HG02678 (cell line): ENCODE measurements around the gene MAP6D1.

Experiments used
- ATAC-seq: cut with Tn5 transposase; IDR thresholded peaks from one replicate; pipeline ENCODE4 v1.9.1; 2021; ENCODE audit warnings: mild to moderate bottlenecking, moderate library complexity; ENCODE audit not compliant: unreplicated experiment

MAP6D1 gene

DNA sequence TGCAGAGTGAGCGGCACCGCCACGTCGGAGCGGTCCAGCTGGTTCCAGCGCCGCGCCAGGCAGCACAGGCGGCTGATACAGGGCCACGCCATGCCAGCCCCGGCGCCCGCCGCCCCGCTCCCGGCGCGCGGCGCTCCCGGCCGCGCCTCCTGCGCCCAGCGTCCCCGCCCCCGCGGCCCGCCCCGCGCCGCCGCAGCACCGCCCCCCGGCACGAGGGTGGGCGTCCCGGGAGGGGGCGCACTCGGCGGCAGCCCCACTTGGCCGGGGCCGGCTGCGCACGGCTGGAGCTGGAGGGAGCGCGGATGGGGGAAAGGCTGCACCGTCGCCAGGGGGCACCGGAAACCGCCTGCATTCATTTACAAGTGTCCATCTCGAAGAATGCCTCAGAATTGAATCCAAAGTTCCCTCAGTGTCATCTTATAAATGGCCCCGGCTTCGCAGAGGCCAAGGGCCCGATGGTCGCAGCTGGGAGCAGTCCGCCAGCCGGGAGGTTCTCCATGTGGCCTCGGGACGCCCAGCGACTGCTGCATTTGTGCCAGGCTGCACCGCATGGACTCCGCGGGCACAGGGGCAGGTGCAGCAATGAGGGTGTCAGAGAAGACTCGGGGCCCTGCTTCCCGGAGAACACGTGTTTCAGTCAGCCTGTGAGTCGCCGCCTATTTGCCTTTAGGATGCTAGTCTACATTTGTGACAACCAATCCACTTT lies at the start of gene MAP6D1:
Gene MAP6D1 (minus strand): TSS at position 122 of the 706 bp plus-strand sequence. CDS start 30 bp downstream, at position 92.
- peak; percentile 57 for ATAC-seq

DNA sequence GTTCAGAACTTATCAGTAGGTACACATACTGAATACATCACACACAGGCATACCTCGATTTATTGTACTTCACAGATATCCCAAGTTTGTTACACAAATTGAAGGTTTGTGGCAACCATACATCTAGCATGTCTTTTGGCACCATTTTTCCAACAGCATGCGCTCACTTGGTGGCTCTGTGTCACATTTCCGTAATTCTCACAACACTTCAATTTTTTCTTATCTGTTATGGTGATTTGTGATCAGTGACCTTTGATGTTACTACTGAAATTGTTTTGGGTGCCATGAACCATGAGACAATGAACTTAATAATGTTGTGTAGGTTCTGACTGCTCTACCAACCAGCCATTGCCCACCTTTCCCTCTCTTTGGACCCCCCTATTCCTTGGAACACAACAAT lies 48.5 kb upstream of the MAP6D1 start:
- no peak for ATAC-seq

GRCh38 chr3:183871541-183871940 lies 46.2 kb upstream of the MAP6D1 start:
- no peak for ATAC-seq

- no peak for ATAC-seq
Observed at GRCh38 chr3:183870563-183870962, 45.2 kb upstream of the MAP6D1 start.

DNA sequence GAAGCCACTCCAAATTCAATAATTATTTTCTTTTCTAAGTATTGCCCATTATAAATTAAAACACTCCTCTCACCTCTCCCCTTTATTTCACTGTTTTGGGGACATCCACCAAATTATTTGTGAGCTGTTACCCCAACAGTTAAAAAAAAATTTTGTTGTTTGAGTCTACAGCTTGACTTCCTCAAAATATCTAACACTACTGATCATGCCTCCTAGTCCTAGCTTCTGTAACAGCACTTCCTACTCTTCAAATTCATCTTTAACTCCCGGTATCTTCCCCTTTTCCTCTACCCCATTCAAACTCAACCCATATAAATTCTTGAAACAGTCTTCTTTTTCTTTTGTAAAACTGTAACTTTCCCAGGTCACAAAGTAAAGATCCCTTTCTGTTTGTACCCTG lies 43.4 kb upstream of the MAP6D1 start:
- no peak for ATAC-seq

DNA sequence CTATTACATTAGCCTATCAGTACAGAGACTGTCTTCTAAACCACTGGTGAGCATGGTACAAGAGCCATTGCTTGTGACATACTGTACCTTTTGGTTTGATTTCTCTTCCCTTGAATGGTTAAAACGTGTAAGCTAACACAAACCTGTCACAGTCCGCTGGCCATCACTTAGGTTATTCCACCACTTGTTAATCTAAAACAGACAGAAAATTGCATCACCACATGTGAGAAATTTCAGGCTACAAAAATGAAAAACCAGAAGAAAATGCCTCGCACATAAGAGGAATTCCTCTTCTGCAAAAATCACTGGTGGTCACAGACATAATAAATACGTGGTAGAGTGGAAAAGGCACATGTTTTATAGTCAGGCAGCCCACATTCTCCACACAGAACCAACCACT lies 37.2 kb upstream of the MAP6D1 start:
- peak; percentile 44 for ATAC-seq

DNA sequence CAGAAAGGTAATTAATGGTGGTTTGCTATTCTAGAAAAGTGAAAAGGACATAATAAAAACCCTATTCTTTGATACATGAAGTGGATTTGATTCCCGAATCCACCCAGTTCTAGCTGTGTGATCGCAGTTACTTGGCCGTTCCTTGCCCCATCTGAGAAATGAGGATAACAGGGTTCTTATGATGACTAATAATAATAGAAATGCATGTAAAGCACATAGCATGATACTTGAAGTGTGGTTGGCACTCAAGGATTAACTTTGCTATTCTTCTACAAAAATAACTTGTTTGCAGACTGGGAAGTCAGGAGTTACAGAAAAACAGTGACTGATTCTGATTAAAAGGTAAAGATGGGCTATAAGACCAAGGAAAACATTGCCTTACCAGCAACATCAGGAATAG lies 32.5 kb upstream of the MAP6D1 start:
- no peak for ATAC-seq

GRCh38 chr3:183854318-183855035 lies 29.1 kb upstream of the MAP6D1 start:
- ATAC-seq, result no peak

GRCh38 chr3:183845608-183846288 lies 20.4 kb upstream of the MAP6D1 start:
- ATAC-seq, result no peak

DNA sequence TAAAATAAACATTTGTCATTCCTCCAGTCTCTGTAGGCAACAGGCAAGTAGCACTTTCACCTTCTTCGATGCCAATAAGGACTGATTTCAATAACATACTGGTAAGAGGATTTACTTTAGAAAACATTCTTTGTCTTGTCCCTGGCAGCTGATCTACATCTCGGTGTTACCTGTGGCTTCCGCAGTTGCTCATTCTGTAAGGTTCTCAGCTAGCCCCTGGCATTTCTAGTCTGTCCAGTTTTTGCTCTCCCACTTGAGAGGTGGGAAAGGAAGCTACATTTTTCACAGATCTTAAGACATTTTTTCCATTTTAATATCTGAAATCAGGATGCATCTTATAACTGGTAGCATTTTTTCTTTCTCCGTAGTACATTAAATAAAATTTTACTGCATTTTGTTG lies 19.7 kb upstream of the MAP6D1 start:
- no peak for ATAC-seq

GRCh38 chr3:183844606-183845005 lies 19.2 kb upstream of the MAP6D1 start:
- no peak for ATAC-seq

DNA sequence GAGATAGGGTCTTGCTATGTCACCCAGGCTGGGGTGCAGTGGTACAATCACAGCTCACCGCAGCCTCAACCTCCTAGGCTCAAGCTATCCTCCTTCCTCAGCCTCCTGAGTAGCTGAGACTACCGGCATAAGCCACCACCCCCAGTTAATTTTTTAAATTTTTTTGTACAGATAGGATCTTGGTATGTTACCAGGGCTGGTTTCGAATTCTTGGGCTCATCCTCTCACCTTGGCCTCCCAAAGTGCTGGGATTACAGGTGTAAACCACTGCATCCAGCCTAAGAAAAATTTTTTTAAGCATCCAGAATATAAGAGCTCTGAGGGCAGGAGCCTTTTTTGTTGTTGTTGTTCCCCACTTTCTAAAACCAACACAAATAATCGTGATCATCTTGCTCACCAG lies 14.4 kb upstream of the MAP6D1 start:
- no peak for ATAC-seq

DNA sequence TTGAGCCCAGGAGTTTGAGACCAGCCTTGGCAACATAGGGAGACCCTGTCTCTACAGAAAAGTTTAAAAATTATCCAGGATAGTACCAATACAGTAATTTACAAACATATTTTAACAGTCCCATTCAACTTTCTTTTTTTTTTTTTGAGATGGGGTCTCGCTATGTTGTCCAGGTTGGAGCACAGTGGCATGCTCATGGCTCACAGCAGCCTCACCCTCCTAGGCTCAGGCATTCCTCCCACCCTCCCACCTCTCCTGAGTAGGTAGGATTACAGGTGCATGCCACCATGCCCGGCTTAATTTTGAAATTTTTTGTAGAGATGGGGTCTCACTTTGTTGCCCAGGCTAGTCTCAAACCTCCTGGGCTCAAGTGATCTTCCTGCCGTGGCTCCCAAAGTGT lies 12.5 kb upstream of the MAP6D1 start:
- ATAC-seq, result no peak

DNA sequence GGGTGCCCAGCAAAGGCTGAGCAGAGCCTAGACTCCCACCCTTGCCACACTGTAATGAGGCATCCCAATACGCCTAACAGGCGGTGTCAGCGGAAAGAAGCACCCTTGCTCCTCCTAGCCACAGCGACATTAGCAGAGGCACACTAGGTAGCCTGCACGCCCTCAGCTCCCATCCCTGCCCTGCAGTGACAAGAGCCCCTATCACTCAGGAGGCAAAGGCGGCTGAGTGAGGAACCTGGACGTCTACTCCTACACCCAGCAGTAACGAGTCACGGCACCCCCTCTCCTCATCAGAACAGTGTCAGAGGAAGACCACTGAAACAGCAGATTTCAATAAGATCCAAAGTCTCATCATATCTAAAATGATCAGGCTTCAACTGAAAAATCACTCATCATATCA lies 12.0 kb upstream of the MAP6D1 start:
- ATAC-seq, result no peak

GRCh38 chr3:183833516-183833915 lies 8.1 kb upstream of the MAP6D1 start:
- no peak for ATAC-seq

DNA sequence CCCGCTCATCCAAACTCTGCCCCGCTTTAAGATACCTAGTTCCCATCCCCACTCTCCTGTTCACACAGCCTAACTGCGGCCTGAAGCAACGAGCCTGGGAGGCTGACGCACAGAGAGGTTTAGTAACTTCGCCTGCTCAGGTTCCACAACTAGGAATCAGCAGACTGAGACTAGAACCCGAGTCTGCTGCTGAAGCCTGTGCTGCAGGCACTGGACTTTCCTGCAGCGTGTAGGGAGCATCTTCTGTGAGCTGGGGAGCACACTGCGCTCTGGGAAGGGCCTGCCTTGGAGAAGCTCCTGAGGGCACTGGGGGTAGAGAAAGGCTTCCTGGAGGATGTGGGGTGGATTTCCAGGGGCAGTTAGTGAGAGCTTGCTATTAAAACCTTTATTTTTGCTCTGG lies 4.8 kb upstream of the MAP6D1 start:
- ATAC-seq, result no peak

DNA sequence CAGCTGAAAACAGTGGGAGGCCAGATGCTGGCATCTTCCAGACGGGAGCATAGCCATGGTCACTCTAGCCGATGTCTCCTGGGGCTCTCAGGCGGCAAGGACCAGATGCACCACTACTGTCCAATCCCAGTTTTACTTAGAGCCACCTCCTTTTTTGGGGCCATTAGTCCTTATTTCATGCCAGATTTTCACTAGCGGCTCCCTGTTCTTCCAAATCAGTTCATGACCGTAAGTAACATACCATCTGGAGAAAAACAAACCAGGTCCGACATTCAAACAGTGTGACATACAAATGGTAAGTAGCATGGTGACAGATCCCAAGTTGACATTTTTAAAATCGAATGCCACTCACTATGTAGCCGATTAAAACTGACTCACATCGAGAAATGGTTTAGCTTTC lies 4.1 kb upstream of the MAP6D1 start:
- ATAC-seq, result no peak

DNA sequence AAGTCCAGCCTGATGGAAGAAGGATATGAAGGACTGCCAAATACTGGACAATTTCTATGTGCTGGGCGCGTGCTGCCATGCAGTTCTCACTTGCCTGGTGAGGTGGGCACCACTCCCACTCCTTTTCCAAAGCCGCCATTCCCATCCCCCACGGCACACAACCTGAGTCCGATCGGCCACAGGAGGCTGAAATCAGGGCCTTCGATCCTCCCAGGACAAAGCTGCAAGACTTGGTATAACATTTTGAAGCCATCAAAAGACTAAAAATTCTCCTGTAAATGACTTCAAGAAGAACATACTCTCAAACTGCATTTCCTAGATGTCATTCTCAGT lies 3.1 kb upstream of the MAP6D1 start:
- ATAC-seq, result no peak

- no peak for ATAC-seq
Observed at GRCh38 chr3:183827809-183828537, 2.6 kb upstream of the MAP6D1 start.

GRCh38 chr3:183826448-183827250 lies 1.3 kb upstream of the MAP6D1 start:
- ATAC-seq, result no peak
